Activated naive CD8-positive, alpha-beta T cell treated with anti-CD3 and anti-CD28 coated beads, Interleukin-2, amount 50 U/mL, for 24 hours (primary cell): ENCODE measurements around the gene OMP.

ENCODE experiments used
- ATAC-seq: fragments of 150-1000 bp; cut with Tn5 transposase; one replicate; pipeline ENCODE4 v1.10.0; 2021
- DNase-seq: peaks from one replicate; pipeline ENCODE4 v3.0.0; 2021
- H3K27ac Mint-ChIP-seq: one replicate; pipeline ENCODE4 v1.8.0; 2021; ENCODE audit warnings: mild to moderate bottlenecking, mixed read lengths
- H3K27me3 Mint-ChIP-seq: one replicate; pipeline ENCODE4 v1.8.0; 2021; ENCODE audit warnings: mixed read lengths
- H3K36me3 Mint-ChIP-seq: one replicate; pipeline ENCODE4 v1.8.0; 2021; ENCODE audit warnings: low read depth, mixed read lengths
- H3K4me1 Mint-ChIP-seq: one replicate; pipeline ENCODE4 v1.8.0; 2021; ENCODE audit warnings: mixed read lengths
- H3K4me3 Mint-ChIP-seq: one replicate; pipeline ENCODE4 v1.8.0; 2021; ENCODE audit warnings: mild to moderate bottlenecking, moderate library complexity, mixed read lengths
- H3K9me3 Mint-ChIP-seq: one replicate; pipeline ENCODE4 v1.8.0; 2021; ENCODE audit warnings: mixed read lengths

OMP gene

DNA sequence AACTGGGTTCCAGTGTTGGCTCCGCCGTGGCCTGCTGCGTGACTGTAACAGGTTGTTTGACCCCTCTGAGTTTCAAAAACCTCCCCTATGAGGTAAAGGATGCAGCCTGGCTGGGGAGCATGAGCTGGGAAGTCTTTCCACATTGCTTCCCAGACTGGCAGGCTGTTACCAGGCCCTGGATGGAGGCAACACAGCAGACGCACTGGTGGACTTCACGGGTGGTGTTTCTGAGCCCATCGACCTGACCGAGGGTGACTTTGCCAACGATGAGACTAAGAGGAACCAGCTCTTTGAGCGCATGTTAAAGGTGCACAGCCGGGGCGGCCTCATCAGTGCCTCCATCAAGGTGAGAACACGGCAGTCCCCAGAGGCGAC is 11.4 kb downstream of the OMP start:
- ATAC-seq = no peak
- no peaks in the 10 kb centered on the region for H3K27me3 Mint-ChIP-seq
- no peak for DNase-seq
- no peaks in the 10 kb centered on the region for H3K36me3 Mint-ChIP-seq
- no peak overlapping the region for H3K4me3 Mint-ChIP-seq
- H3K9me3 Mint-ChIP-seq = no peaks in the 10 kb centered on the region
- H3K4me1 Mint-ChIP-seq = no peaks in the 10 kb centered on the region
- H3K27ac Mint-ChIP-seq = no peak overlapping the region

GRCh38 chr11:77115181-77115611 is 12.6 kb downstream of the OMP start:
- Mint-ChIP-seq H3K4me3 (no peak overlapping the region), H3K36me3 (no peaks in the 10 kb centered on the region), H3K9me3 (no peaks in the 10 kb centered on the region), H3K4me1 (no peaks in the 10 kb centered on the region), H3K27me3 (no peaks in the 10 kb centered on the region), H3K27ac (no peak overlapping the region)
- ATAC-seq (peak; percentile 21), DNase-seq (no peak)

- ATAC-seq (no peak), DNase-seq (no peak)
- no peaks in the 10 kb centered on the region for H3K4me1 Mint-ChIP-seq
- H3K27ac Mint-ChIP-seq = no peak overlapping the region
- H3K27me3 Mint-ChIP-seq = no peaks in the 10 kb centered on the region
- no peaks in the 10 kb centered on the region for H3K36me3 Mint-ChIP-seq
- no peak overlapping the region for H3K4me3 Mint-ChIP-seq
- no peaks in the 10 kb centered on the region for H3K9me3 Mint-ChIP-seq
Measured at GRCh38 chr11:77115956-77116355, 13.3 kb downstream of the OMP start.

- Mint-ChIP-seq H3K36me3 (no peaks in the 10 kb centered on the region), H3K27me3 (no peaks in the 10 kb centered on the region), H3K9me3 (no peaks in the 10 kb centered on the region), H3K4me1 (no peaks in the 10 kb centered on the region), H3K4me3 (no peak overlapping the region), H3K27ac (no peak overlapping the region)
- DNase-seq (no peak), ATAC-seq (no peak)
Measured at GRCh38 chr11:77117492-77117891, 14.9 kb downstream of the OMP start.

DNA sequence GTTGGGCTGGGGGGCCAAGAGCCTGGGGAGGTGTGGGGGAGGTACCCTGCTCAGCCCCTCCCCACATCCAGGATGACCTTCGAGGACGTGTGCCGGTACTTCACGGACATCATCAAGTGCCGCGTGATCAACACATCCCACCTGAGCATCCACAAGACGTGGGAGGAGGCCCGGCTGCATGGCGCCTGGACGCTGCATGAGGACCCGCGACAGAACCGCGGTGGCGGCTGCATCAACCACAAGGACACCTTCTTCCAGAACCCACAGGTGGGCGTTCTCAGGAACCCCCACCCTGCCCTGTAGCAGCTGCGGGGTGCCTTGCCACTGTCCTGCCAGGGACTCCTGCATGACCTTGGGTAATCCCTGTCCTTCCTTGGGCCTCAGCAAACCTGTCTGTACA is 15.4 kb downstream of the OMP start:
- DNase-seq (no peak), ATAC-seq (no peak)
- H3K4me1 Mint-ChIP-seq = no peaks in the 10 kb centered on the region
- no peaks in the 10 kb centered on the region for H3K36me3 Mint-ChIP-seq
- no peak overlapping the region for H3K27ac Mint-ChIP-seq
- H3K27me3 Mint-ChIP-seq = no peaks in the 10 kb centered on the region
- no peak overlapping the region for H3K4me3 Mint-ChIP-seq
- H3K9me3 Mint-ChIP-seq = no peaks in the 10 kb centered on the region

DNA sequence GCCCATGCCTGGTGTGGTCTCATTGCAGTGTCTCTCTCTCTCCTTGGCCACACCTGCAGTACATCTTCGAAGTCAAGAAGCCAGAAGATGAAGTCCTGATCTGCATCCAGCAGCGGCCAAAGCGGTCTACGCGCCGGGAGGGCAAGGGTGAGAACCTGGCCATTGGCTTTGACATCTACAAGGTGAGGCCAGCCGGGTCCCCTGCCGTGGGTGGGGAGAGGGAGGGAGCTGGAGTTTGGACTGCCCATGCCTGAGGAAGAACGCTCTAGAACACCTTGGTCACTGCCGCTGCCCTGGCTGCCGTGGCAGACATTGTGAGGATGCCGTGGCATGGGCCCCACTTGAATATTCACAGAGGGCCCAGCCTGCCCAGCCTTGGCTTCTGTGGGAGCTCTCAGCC is 16.3 kb downstream of the OMP start:
- H3K36me3 Mint-ChIP-seq = no peaks in the 10 kb centered on the region
- ATAC-seq = no peak
- no peak overlapping the region for H3K4me3 Mint-ChIP-seq
- H3K27me3 Mint-ChIP-seq = no peaks in the 10 kb centered on the region
- DNase-seq = no peak
- H3K9me3 Mint-ChIP-seq = no peaks in the 10 kb centered on the region
- no peaks in the 10 kb centered on the region for H3K4me1 Mint-ChIP-seq
- no peak overlapping the region for H3K27ac Mint-ChIP-seq

- Mint-ChIP-seq H3K9me3 (no peaks in the 10 kb centered on the region), H3K36me3 (no peaks in the 10 kb centered on the region), H3K27ac (no peak overlapping the region), H3K4me3 (no peak overlapping the region), H3K4me1 (no peaks in the 10 kb centered on the region), H3K27me3 (no peaks in the 10 kb centered on the region)
- DNase-seq (no peak), ATAC-seq (no peak)
Measured at GRCh38 chr11:77119531-77119936, 16.9 kb downstream of the OMP start.

DNA sequence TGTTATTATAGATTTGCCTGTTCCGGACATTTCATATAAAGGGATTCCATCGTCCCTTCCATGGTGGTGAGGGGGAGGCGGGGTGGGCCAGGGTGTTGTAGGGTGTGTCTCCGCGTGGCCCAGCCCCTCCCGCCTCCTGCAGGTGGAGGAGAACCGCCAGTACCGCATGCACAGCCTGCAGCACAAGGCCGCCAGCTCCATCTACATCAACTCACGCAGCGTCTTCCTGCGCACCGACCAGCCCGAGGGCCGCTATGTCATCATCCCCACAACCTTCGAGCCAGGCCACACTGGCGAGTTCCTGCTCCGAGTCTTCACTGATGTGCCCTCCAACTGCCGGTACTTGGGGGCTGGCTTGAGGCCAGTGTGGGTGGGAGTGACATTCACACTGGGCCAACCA is 17.9 kb downstream of the OMP start:
- ATAC-seq = no peak
- Mint-ChIP-seq H3K36me3 (no peaks in the 10 kb centered on the region), H3K27me3 (no peaks in the 10 kb centered on the region), H3K4me1 (no peaks in the 10 kb centered on the region), H3K9me3 (no peaks in the 10 kb centered on the region), H3K27ac (no peak overlapping the region), H3K4me3 (no peak overlapping the region)
- DNase-seq = no peak

DNA sequence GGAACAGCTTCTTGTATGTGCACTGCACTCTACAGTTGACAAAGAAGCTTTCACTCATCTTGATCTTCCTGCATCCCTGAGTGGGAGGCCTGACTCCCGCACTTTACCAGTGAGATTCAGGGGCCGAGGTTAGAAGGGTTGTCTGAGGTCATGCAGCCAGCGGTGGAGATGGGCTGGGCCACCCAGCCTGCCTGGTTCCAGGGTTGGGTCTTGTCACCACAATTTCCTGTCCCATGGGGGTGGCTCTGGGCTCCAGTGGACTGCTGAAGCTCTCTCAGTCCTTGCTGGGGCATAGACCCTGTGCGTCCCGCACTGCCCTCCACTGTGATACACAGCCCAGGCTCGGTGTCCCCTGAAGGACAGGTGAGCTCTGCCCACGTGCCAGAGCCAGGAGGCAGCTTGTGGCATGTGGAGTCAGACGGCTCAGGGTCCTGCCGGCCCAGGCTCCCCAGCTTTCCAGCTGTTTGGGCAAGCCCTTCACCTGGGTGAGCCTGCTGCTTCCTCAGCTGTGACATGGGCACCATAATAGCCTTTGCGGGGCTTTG is 18.5 kb downstream of the OMP start:
- DNase-seq = no peak
- peak; percentile 22 for ATAC-seq
- no peak overlapping the region for H3K27ac Mint-ChIP-seq
- no peaks in the 10 kb centered on the region for H3K4me1 Mint-ChIP-seq
- H3K36me3 Mint-ChIP-seq = no peaks in the 10 kb centered on the region
- no peak overlapping the region for H3K4me3 Mint-ChIP-seq
- H3K9me3 Mint-ChIP-seq = no peaks in the 10 kb centered on the region
- no peaks in the 10 kb centered on the region for H3K27me3 Mint-ChIP-seq

- H3K4me3 Mint-ChIP-seq = no peak overlapping the region
Measured at GRCh38 chr11:77121876-77122575, 19.4 kb downstream of the OMP start.

DNA sequence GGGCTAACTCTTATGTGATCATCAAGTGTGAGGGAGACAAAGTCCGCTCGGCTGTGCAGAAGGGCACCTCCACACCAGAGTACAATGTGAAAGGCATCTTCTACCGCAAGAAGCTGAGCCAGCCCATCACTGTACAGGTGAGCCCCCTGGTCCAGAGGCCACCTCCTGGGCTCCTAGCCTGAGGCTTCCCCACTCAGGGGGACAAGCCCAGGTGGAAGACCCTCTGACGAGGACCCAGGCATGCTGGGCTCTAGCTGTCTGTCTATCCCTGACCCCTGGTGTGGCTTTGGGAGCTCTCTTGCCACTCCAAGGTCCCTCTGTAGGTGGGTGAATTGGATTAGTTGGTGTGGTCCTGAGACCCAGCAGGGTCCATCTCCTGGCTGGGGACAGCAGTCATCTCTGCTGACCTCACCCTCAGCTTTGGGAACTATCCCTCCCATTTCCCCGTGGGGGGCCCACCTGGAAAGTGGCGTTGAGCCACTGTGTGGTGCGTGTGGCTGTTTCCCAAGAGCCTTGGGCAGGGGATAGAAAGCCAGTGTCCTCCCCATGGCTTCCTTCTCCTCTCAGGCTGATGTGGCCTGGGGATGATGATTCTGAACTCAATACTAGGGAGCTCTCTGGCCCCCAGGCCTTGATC is 20.1 kb downstream of the OMP start:
- H3K9me3 Mint-ChIP-seq = no peaks in the 10 kb centered on the region
- peaks cover 5% of the 10 kb centered on the region for H3K27me3 Mint-ChIP-seq
- DNase-seq = no peak
- no peak overlapping the region for H3K27ac Mint-ChIP-seq
- ATAC-seq = no peak
- H3K4me1 Mint-ChIP-seq = peaks cover 5% of the 10 kb centered on the region
- H3K4me3 Mint-ChIP-seq = no peak overlapping the region
- H3K36me3 Mint-ChIP-seq = no peaks in the 10 kb centered on the region

More at GRCh38 chr11:77121876-77122575, 19.4 kb downstream of the OMP start:
- DNase-seq (no peak), ATAC-seq (no peak)
- no peaks in the 10 kb centered on the region for H3K9me3 Mint-ChIP-seq
- no peak overlapping the region for H3K27ac Mint-ChIP-seq
- H3K4me1 Mint-ChIP-seq = no peaks in the 10 kb centered on the region
- H3K27me3 Mint-ChIP-seq = peaks cover 2% of the 10 kb centered on the region
- no peaks in the 10 kb centered on the region for H3K36me3 Mint-ChIP-seq

GRCh38 chr11:77123591-77123990 is 21.0 kb downstream of the OMP start:
- Mint-ChIP-seq H3K27ac (no peak overlapping the region), H3K36me3 (no peaks in the 10 kb centered on the region), H3K27me3 (peaks cover 6% of the 10 kb centered on the region), H3K9me3 (no peaks in the 10 kb centered on the region), H3K4me3 (no peak overlapping the region), H3K4me1 (peaks cover 6% of the 10 kb centered on the region)
- ATAC-seq (no peak), DNase-seq (no peak)

GRCh38 chr11:77124041-77124440 is 21.4 kb downstream of the OMP start:
- Mint-ChIP-seq H3K27ac (no peak overlapping the region), H3K4me1 (peaks cover 6% of the 10 kb centered on the region), H3K36me3 (no peaks in the 10 kb centered on the region), H3K27me3 (peaks cover 8% of the 10 kb centered on the region), H3K4me3 (no peak overlapping the region), H3K9me3 (no peaks in the 10 kb centered on the region)
- DNase-seq = no peak
- ATAC-seq = no peak

- DNase-seq (no peak), ATAC-seq (no peak)
- Mint-ChIP-seq H3K27me3 (peaks cover 8% of the 10 kb centered on the region), H3K4me3 (no peak overlapping the region), H3K9me3 (no peaks in the 10 kb centered on the region), H3K27ac (no peak overlapping the region), H3K36me3 (no peaks in the 10 kb centered on the region), H3K4me1 (peaks cover 6% of the 10 kb centered on the region)
Measured at GRCh38 chr11:77124488-77124887, 21.8 kb downstream of the OMP start.

- H3K9me3 Mint-ChIP-seq = no peaks in the 10 kb centered on the region
- H3K27me3 Mint-ChIP-seq = peaks cover 8% of the 10 kb centered on the region
- H3K36me3 Mint-ChIP-seq = no peaks in the 10 kb centered on the region
- H3K27ac Mint-ChIP-seq = no peak overlapping the region
- no peak overlapping the region for H3K4me3 Mint-ChIP-seq
- ATAC-seq (no peak), DNase-seq (no peak)
- peaks cover 6% of the 10 kb centered on the region for H3K4me1 Mint-ChIP-seq
Measured at GRCh38 chr11:77125191-77125590, 22.6 kb downstream of the OMP start.
